ENCODE data around the gene FBXW4.

DNA sequence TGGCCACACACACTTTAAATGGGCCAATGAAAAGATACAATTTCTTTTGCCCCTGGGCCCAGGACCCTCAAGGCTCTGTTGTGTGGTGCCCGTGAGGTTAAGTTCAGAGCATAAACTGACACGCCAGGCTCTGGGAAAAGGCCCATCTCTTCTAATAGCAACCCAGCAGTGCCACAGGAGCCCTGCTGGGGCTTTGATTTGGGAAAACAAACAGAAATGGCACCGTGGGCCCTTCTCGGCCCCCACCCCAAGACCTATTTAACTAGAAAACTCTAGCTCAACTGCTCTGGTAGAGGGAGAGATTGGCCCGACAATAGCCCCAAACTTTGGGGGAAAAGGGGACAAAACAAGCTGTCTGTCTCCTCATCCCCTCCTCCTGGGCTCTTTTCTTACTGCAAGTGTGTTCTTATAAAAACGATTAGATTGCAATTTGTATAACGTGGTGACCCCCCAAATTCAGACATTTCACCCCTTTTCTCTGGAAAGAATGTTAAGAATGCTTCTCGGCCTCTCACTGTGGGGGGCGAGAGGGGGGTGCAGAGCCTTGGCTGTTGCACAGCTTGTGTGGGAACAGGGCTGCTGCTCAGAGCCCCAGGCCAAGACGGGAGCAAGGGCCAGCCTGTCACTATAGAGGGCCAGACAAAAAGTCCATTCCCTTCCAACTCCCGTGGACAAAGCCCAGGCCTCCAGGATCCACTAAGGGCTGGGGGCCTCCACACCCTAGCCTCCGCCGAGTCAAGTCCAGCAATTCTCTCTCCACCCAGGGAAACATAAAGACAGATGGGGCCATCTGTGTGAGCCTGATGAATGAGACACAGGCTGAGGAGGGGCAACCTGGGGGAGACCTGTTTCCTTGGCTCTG, 80.1 kb downstream of the FBXW4 start:
- TF ChIP-seq EZH2 (IDR thresholded peaks at IDR 0.05) (no peak), POLR2AphosphoS5 (IDR thresholded peaks at IDR 0.05; ENCODE audit: borderline replicate concordance, low read depth, low read length) (no peak)
